Sigmoid colon (tissue), 7 donors: ENCODE measurements around the gene SEC16B. TPM values are rescaled to one million over a fixed set of nuclear protein-coding genes. Genes with fewer than 3 reads are reported as not detected.

Experiments used
- DNase-seq: peaks from one replicate; pipeline ENCODE4 v3.0.0-alpha.2; 2019
- H3K27ac ChIP-seq, 4 donors: fragments of 200-600 bp; sonication (generic); one replicate each; pipeline ENCODE4 v1.5.1; 2016 to 2019; ENCODE audit warnings: mild to moderate bottlenecking in 1 of 4
- H3K27me3 ChIP-seq, 3 donors: fragments of 200-600 bp; sonication (generic); one replicate each; pipeline ENCODE4 v1.5.1; 2019; ENCODE audit warnings: mild to moderate bottlenecking in 1 of 3
- H3K36me3 ChIP-seq, 4 donors: fragments of 200-600 bp; sonication (generic); one replicate each; pipeline ENCODE4 v1.5.1; 2016 to 2019
- H3K4me1 ChIP-seq, 4 donors: fragments of 200-600 bp; sonication (generic); one replicate each; pipeline ENCODE4 v1.5.1; 2017 to 2019
- H3K4me3 ChIP-seq, 4 donors: fragments of 200-600 bp; sonication (generic); one replicate each; pipeline ENCODE4 v1.5.1; 2017 to 2019; ENCODE audit warnings: mild to moderate bottlenecking in 2 of 4, moderate library complexity in 1 of 4
- H3K9me3 ChIP-seq, 4 donors: fragments of 200-600 bp in 3 of 4; sonication (generic) in 3 of 4; one replicate each; pipeline versions ENCODE4 v1.5.1 to v1.6.1; 2013 to 2019
- CTCF ChIP-seq, 4 experiments: fragments of 450-650 bp in 3 of 4; fragments of 200-600 bp in 1 of 4; IDR thresholded peaks; one replicate each; pipeline ENCODE4 v1.5.1; 2016 to 2019; ENCODE audit warnings: antibody characterized with exemption in 4 of 4, mild to moderate bottlenecking in 3 of 4, moderate library complexity in 2 of 4
- EP300 ChIP-seq, 4 donors: sonication (generic); formaldehyde crosslinking; IDR thresholded peaks; one replicate each; pipeline ENCODE4 v1.6.1; 2017; ENCODE audit warnings: antibody characterized with exemption in 4 of 4
- POLR2A ChIP-seq, 2 donors: fragments of 450-650 bp; IDR thresholded peaks; one replicate each; pipeline ENCODE4 v1.6.1; 2016; ENCODE audit warnings: antibody characterized with exemption in 2 of 2, mild to moderate bottlenecking in 2 of 2, moderate library complexity in 2 of 2
- POLR2AphosphoS5 ChIP-seq, 4 donors: sonication (generic); formaldehyde crosslinking; IDR thresholded peaks; one replicate each; pipeline ENCODE4 v1.6.1; 2017; ENCODE audit warnings: antibody characterized with exemption in 4 of 4
- WGBS, 2 donors: extraction: QIAGEN DNeasy Blood & Tissue Kit; methylation state at CpG; one replicate each; pipeline ENCODE4 v1.1.7; 2013; 5-methylcytosine and 5-hydroxymethylcytosine counted together
- intact Hi-C: fragments of 100-400 bp; cut with DNase I; formaldehyde crosslinking; loops from one replicate; pipeline ENCODE4 v1.15.1; 2023
- polyA plus RNA-seq, 3 donors: library from polyadenylated mRNA; stranded (reverse); fragments of 200-250 nt; gene quantifications; one replicate each; pipeline ENCODE4 v1.2.3, GENCODE V29; 2013
- total RNA-seq, 4 donors: library from RNA; depleted of rRNA; stranded (reverse); fragments of >200 nt; gene quantifications; one replicate each; pipeline ENCODE4 v1.1.0, GENCODE V29; 2016
- donor health status: healthy with polysubstance abuse.
- donor health status: Bipolar disorder and iron deficiency.
- donor health status: healthy.

SEC16B gene
- total and polyA plus RNA-seq, 7 donors = 1.6 to 5.8 (median 3.4) TPM

- no peaks in the 10 kb centered on the region for H3K27me3 ChIP-seq
- intact Hi-C loops = no loop called here
- WGBS, 2 donors = 89 to 91% methylated on average over 4 of the region's 4 CpGs
- H3K4me1 ChIP-seq = no peaks in the 10 kb centered on the region
- H3K9me3 ChIP-seq = no peaks in the 10 kb centered on the region
- H3K27ac ChIP-seq = no peak overlapping the region
- no peak for DNase-seq
- TF ChIP-seq POLR2A (IDR thresholded peaks at IDR 0.05) = no peak
- no peak for TF ChIP-seq CTCF (IDR thresholded peaks at IDR 0.05)
- no peak for TF ChIP-seq POLR2AphosphoS5 (IDR thresholded peaks at IDR 0.05)
- TF ChIP-seq EP300 (IDR thresholded peaks at IDR 0.05) = no peak
- peaks cover 4 to 30% (median 9%) of the 10 kb centered on the region in 4 donors for H3K36me3 ChIP-seq
- no peak overlapping the region for H3K4me3 ChIP-seq
Observed at GRCh38 chr1:177965293-177965692, 4.6 kb downstream of the SEC16B start.

- WGBS, 2 donors = 87 to 96% methylated on average over 5 of the region's 5 CpGs
Observed at GRCh38 chr1:177964336-177964735, 5.5 kb downstream of the SEC16B start.

GRCh38 chr1:177960939-177961622 lies 8.8 kb downstream of the SEC16B start:
- no peak overlapping the region for H3K27ac ChIP-seq
- no peaks in the 10 kb centered on the region for H3K27me3 ChIP-seq
- peaks cover 0 to 22% (median 2%) of the 10 kb centered on the region in 4 donors for H3K36me3 ChIP-seq
- intact Hi-C loops = no loop called here
- no peak for DNase-seq
- H3K9me3 ChIP-seq = no peaks in the 10 kb centered on the region
- no peak for TF ChIP-seq EP300 (IDR thresholded peaks at IDR 0.05)
- no peak overlapping the region for H3K4me3 ChIP-seq
- WGBS, 2 donors = 81 to 97% methylated on average over 3 of the region's 3 CpGs
- no peaks in the 10 kb centered on the region for H3K4me1 ChIP-seq

More at GRCh38 chr1:177964336-177964735, 5.5 kb downstream of the SEC16B start:
- Histone ChIP-seq H3K27me3 (no peaks in the 10 kb centered on the region), H3K4me1 (no peaks in the 10 kb centered on the region), H3K4me3 (no peak overlapping the region), H3K27ac (no peak overlapping the region), H3K36me3 (peaks cover 4 to 30% (median 9%) of the 10 kb centered on the region in 4 donors), H3K9me3 (no peaks in the 10 kb centered on the region)
- no peak for DNase-seq
- TF ChIP-seq EP300 (IDR thresholded peaks at IDR 0.05) (no peak), CTCF (IDR thresholded peaks at IDR 0.05) (no peak), POLR2A (IDR thresholded peaks at IDR 0.05) (no peak), POLR2AphosphoS5 (IDR thresholded peaks at IDR 0.05) (no peak)
- intact Hi-C loops = no loop called here

- H3K36me3 ChIP-seq = peaks cover 0 to 22% (median 0%) of the 10 kb centered on the region in 4 donors
- H3K4me3 ChIP-seq = no peak overlapping the region
Observed at GRCh38 chr1:177959811-177960515, 9.9 kb downstream of the SEC16B start.

More at GRCh38 chr1:177959811-177960515, 9.9 kb downstream of the SEC16B start:
- Histone ChIP-seq H3K9me3 (no peaks in the 10 kb centered on the region), H3K27ac (no peak overlapping the region), H3K4me1 (no peaks in the 10 kb centered on the region), H3K27me3 (no peaks in the 10 kb centered on the region)
- TF ChIP-seq POLR2A (IDR thresholded peaks at IDR 0.05) = no peak
- TF ChIP-seq CTCF (IDR thresholded peaks at IDR 0.05) = no peak
- no peak for TF ChIP-seq EP300 (IDR thresholded peaks at IDR 0.05)
- TF ChIP-seq POLR2AphosphoS5 (IDR thresholded peaks at IDR 0.05) = no peak
- no peak for DNase-seq
- intact Hi-C loops = no loop called here
- 74 to 77% methylated on average over 5 of the region's 5 CpGs for WGBS, 2 donors
